K562 (cell line): ENCODE data around the gene C20orf141. TPM values are rescaled to one million over a fixed set of nuclear protein-coding genes. Genes with fewer than 3 reads are reported as not detected.
A peak's percentile ranks its signal among the peaks of the same experiment; 100 is the strongest.

Source experiments
- ATAC-seq: fragments of 200-7000 bp; cut with Tn5 transposase; 3 replicates; pipeline ENCODE4 v1.9.1; 2020; ENCODE audit warnings: moderate library complexity
- BruUV-seq: library from RNA; stranded (reverse); fragments of 400-500 nt; replicated peaks from 2 replicates; lab custom pipeline; 2021; lab: Mats Ljungman, UMichigan
- CTCF ChIA-PET: fragments of 300-600 bp; formaldehyde crosslinking; extraction: SDS; loops from one replicate; lab custom pipeline; 2021; ENCODE audit warnings: low intra/inter-chr PET ratio; lab: Yijun Ruan, JAX
- POLR2A ChIA-PET: fragments of 300-600, 350-650 bp; sonication (Branson Sonifier 250); formaldehyde crosslinking; extraction: SDS; loops from one replicate; lab custom pipeline; 2021; ENCODE audit warnings: antibody characterized with exemption, inconsistent platforms; lab: Yijun Ruan, JAX
- DNase-seq, 4 experiments: peaks; one replicate each; pipeline versions ENCODE4 v3.0.0 to v3.0.0-alpha.2; 2011 to 2018; ENCODE audit warnings: low spot score in 3 of 4, mixed read lengths in 3 of 4; ENCODE audit errors: extremely low read depth in 1 of 4
- FAIRE-seq: peaks from 2 replicates; lab custom pipeline; 2011; peaks lifted over from hg19 to GRCh38; lab: Jason Lieb, UNC
- H2AFZ ChIP-seq: 2 replicates; pipeline ENCODE4 v1.6.0; 2011; ENCODE audit warnings: low read depth, low read length, control low read depth, inconsistent platforms
- H3K27ac ChIP-seq: fragments of 200-600 bp; 3 replicates; pipeline ENCODE4 v1.8.0; 2011; ENCODE audit warnings: low read depth, mild to moderate bottlenecking, control low read depth, inconsistent platforms, low read length, moderate library complexity, mixed read lengths; ENCODE audit errors: extremely low read depth
- H3K27me3 ChIP-seq, 2 experiments: fragments of 300-600 bp in 1 of 2; 2 replicates in 1 of 2; 3 replicates in 1 of 2; pipeline versions ENCODE4 v1.6.0 to v1.8.0; 2011; ENCODE audit warnings: inconsistent platforms in 2 of 2, low read length in 2 of 2, mild to moderate bottlenecking in 1 of 2, mixed read lengths in 1 of 2, moderate library complexity in 1 of 2; ENCODE audit not compliant: control insufficient read depth in 2 of 2, insufficient read depth in 2 of 2
- H3K36me3 ChIP-seq: fragments of 300-600 bp; 3 replicates; pipeline ENCODE4 v1.8.0; 2011; ENCODE audit warnings: mild to moderate bottlenecking, low read length, inconsistent platforms; ENCODE audit not compliant: control insufficient read depth, insufficient read depth
- H3K4me1 ChIP-seq, 2 experiments: fragments of 200-600 bp in 1 of 2; replicated peaks in 1 of 2; 2 replicates in 1 of 2; 3 replicates in 1 of 2; pipeline versions ENCODE4 v1.5.1 to v1.8.0; 2011; ENCODE audit warnings: inconsistent platforms in 2 of 2, low read length in 2 of 2, mild to moderate bottlenecking in 1 of 2, mixed read lengths in 1 of 2, moderate library complexity in 1 of 2; ENCODE audit not compliant: control insufficient read depth in 2 of 2, insufficient read depth in 2 of 2
- H3K4me2 ChIP-seq: 2 replicates; pipeline ENCODE4 v1.6.1; 2011; ENCODE audit warnings: low read length, control low read depth, inconsistent platforms, mixed read lengths; ENCODE audit not compliant: insufficient read depth
- H3K4me3 ChIP-seq: fragments of 200-600 bp; sonication (generic), shearing (Covaris generic); 2 replicates; pipeline ENCODE4 v1.5.1; 2016; ENCODE audit warnings: control low read depth, inconsistent platforms
- H3K79me2 ChIP-seq: fragments of 200-600 bp; 3 replicates; pipeline ENCODE4 v1.8.0; 2011; ENCODE audit warnings: low read length, inconsistent platforms; ENCODE audit not compliant: control insufficient read depth, insufficient read depth
- H3K9ac ChIP-seq, 2 experiments: 2 replicates each; pipeline versions ENCODE4 v1.6.0 to v1.6.1; 2011; ENCODE audit warnings: low read depth in 2 of 2, low read length in 2 of 2, control low read depth in 1 of 2, inconsistent platforms in 1 of 2, mild to moderate bottlenecking in 1 of 2, mixed read lengths in 1 of 2; ENCODE audit not compliant: insufficient read depth in 1 of 2
- H3K9me1 ChIP-seq: one replicate; pipeline ENCODE4 v1.6.0; 2011; ENCODE audit warnings: inconsistent platforms, mild to moderate bottlenecking, low read length, moderate library complexity; ENCODE audit not compliant: control insufficient read depth, insufficient read depth
- H3K9me3 ChIP-seq: replicated peaks from 2 replicates; pipeline ENCODE4 v1.5.1; 2011; ENCODE audit warnings: low read depth, low read length, inconsistent platforms; ENCODE audit not compliant: control insufficient read depth, insufficient read depth
- H4K20me1 ChIP-seq: replicated peaks from 2 replicates; pipeline ENCODE4 v1.6.1; 2011; ENCODE audit warnings: low read length, inconsistent platforms, mixed read lengths; ENCODE audit not compliant: control insufficient read depth, insufficient read depth
- CEBPG ChIP-seq, 3 experiments: fragments of 200-800 bp in 1 of 3; sonication (Bioruptor generic) in 1 of 3; sonication (generic) in 1 of 3; formaldehyde crosslinking in 1 of 3; IDR thresholded peaks in 2 of 3; conservative IDR thresholded peaks in 1 of 3; 2 replicates each; pipeline versions ENCODE4 v1.6.1 to v1.8.0; 2016 to 2022; ENCODE audit warnings: missing compliant biosample characterization in 2 of 3, missing genetic modification characterization in 2 of 3, mild to moderate bottlenecking in 1 of 3, missing genetic modification reagents in 1 of 3
- ZBTB33 ChIP-seq: sonication (generic); formaldehyde crosslinking; IDR thresholded peaks from 2 replicates; pipeline ENCODE4 v1.8.1; 2023; ENCODE audit warnings: mild to moderate bottlenecking, missing genetic modification reagents
- WGBS: fragments of 100-300 bp; shearing (Covaris generic); methylation state at CpG from one replicate; pipeline ENCODE4 v1.1.6; 2016; ENCODE audit warnings: low coverage, mixed read lengths; ENCODE audit not compliant: insufficient coverage; ENCODE audit errors: missing lambda C conversion rate; 5-methylcytosine and 5-hydroxymethylcytosine counted together
- in situ Hi-C: fragments of 300-500 bp; cut with MboI; formaldehyde crosslinking; loops from 4 replicates; pipeline ENCODE4 v1.15.0; 2018; ENCODE audit warnings: inconsistent platforms, mixed read lengths
- intact Hi-C: fragments of 100-400 bp; cut with micrococcal nuclease; formaldehyde crosslinking; loops from 2 replicates; pipeline ENCODE4 v1.14.2; 2022
- polyA plus RNA-seq, 8 experiments: library from polyadenylated mRNA; depleted of rRNA in 4 of 8; stranded (reverse) in 5 of 8; unstranded in 3 of 8; fragments of >200 nt; fragmentation: Nextera tagmentation in 2 of 8; fragmentation: Illumina TruSeq in 1 of 8; extraction: Ambion mirVana in 2 of 8; extraction: Trizol in 1 of 8; gene quantifications; 2 replicates each; pipeline versions ENCODE4 v1.2.1 to v1.2.3, GENCODE V29; 2011 to 2014; ENCODE audit warnings: inconsistent platforms in 1 of 8, missing spikeins in 1 of 8
- total RNA-seq, 7 experiments: library from RNA; depleted of rRNA in 6 of 7; stranded (reverse); fragments of >200 nt in 6 of 7; fragmentation: Illumina TruSeq in 2 of 7; extraction: Trizol in 2 of 7; gene quantifications; 2 replicates each; pipeline versions ENCODE4 v1.2.1 to v1.2.3, GENCODE V29; 2011 to 2021; ENCODE audit warnings: low replicate concordance in 1 of 7

The C20orf141 gene
- total and polyA plus RNA-seq, 9 of the 15 experiments (the other 6 are each of a cell fraction or from before 2014, with no cell fraction given): not detected

GRCh38 chr20:2809690-2810089 is 5.1 kb upstream of the C20orf141 start:
- no peak overlapping the region; the same call in 1 of the 2 replicates for H3K4me2 ChIP-seq
- no peaks in the 10 kb centered on the region for H3K79me2 ChIP-seq
- ATAC-seq (no peak), FAIRE-seq (no peak), DNase-seq (no peak)
- WGBS: 40% methylated on average over 10 of the region's 10 CpGs
- POLR2A ChIA-PET: interaction anchor here (0.8 to 1.0 kb wide), 2 partner anchors 9 to 10 kb away, joined by 3 to 4 read pairs; no protein-coding TSS in a partner anchor
- no peaks in the 10 kb centered on the region for H3K36me3 ChIP-seq
- no peaks in the 10 kb centered on the region for H3K9me1 ChIP-seq
- H2AFZ ChIP-seq: no peak overlapping the region
- CTCF ChIA-PET: no interaction called here
- no peak overlapping the region for H3K9ac ChIP-seq
- intact Hi-C loops: no loop called here
- no peak overlapping the region for H3K4me3 ChIP-seq
- H3K4me1 ChIP-seq: peaks cover 2 to 18% of the 10 kb centered on the region in 2 experiments; a peak in 4 of 5 replicates
- no peak for TF ChIP-seq CEBPG (CRISPR knock-in tag; IDR thresholded peaks at IDR 0.05)
- TF ChIP-seq CEBPG (tag; conservative IDR thresholded peaks at IDR 0.05 in 1 of 2, IDR thresholded peaks at IDR 0.05 in 1 of 2): no peak
- TF ChIP-seq ZBTB33 (CRISPR knock-in tag): 0 out of 2 replicates have a peak, but pooled peaks have one; percentile 18
- peaks cover 0 to 12% of the 10 kb centered on the region in 2 experiments; a peak in 2 of 5 replicates for H3K27me3 ChIP-seq
- in situ Hi-C loops: no loop called here
- H3K27ac ChIP-seq: no peak overlapping the region
- H3K9me3 ChIP-seq: 0 out of 2 replicates have a peak, but pooled peaks cover 2% of the 10 kb centered on the region
- H4K20me1 ChIP-seq: no peaks in the 10 kb centered on the region
- no TSS peak for BruUV-seq
